ENCODE measurements around the gene DENND5B.
"Not testable (repeated sequence)": the region's sequence is repeated elsewhere in the genome, so short reads cannot be mapped to it uniquely, and the experiment has no call there.

The DENND5B gene

GRCh38 chr12:31589904-31590641 lies 863 bp downstream of the DENND5B start:
- peak; percentile 27 for DNase-seq

GRCh38 chr12:31589598-31589903 lies 1.4 kb downstream of the DENND5B start:
- DNase-seq = no peak

- DNase-seq = no peak
Measured at GRCh38 chr12:31588976-31589375, 2.0 kb downstream of the DENND5B start.

GRCh38 chr12:31586728-31587127 lies 4.2 kb downstream of the DENND5B start:
- no peak for DNase-seq

- DNase-seq = no peak
Measured at GRCh38 chr12:31585895-31586294, 5.0 kb downstream of the DENND5B start.

- no peak for DNase-seq
Measured at GRCh38 chr12:31585271-31585670, 5.7 kb downstream of the DENND5B start.

- DNase-seq = no peak
Measured at GRCh38 chr12:31584782-31585181, 6.2 kb downstream of the DENND5B start.

GRCh38 chr12:31583878-31584277 lies 7.1 kb downstream of the DENND5B start:
- DNase-seq = no peak

GRCh38 chr12:31582155-31582554 lies 8.8 kb downstream of the DENND5B start:
- no peak for DNase-seq

- no peak for DNase-seq
Measured at GRCh38 chr12:31578632-31579031, 12.3 kb downstream of the DENND5B start.

- no peak for DNase-seq
Measured at GRCh38 chr12:31574803-31575575, 15.9 kb downstream of the DENND5B start.

GRCh38 chr12:31574367-31574766 lies 16.6 kb downstream of the DENND5B start:
- DNase-seq = not testable (repeated sequence)

GRCh38 chr12:31572900-31573600 lies 17.9 kb downstream of the DENND5B start:
- DNase-seq = no peak

- DNase-seq = no peak
Measured at GRCh38 chr12:31570880-31571279, 20.1 kb downstream of the DENND5B start.

- not testable (repeated sequence) for DNase-seq
Measured at GRCh38 chr12:31569517-31569916, 21.4 kb downstream of the DENND5B start.

- no peak for DNase-seq
Measured at GRCh38 chr12:31568498-31568897, 22.4 kb downstream of the DENND5B start.

- DNase-seq = no peak
Measured at GRCh38 chr12:31567029-31567428, 23.9 kb downstream of the DENND5B start.

GRCh38 chr12:31566547-31566946 lies 24.4 kb downstream of the DENND5B start:
- DNase-seq = no peak

GRCh38 chr12:31562594-31563328 lies 28.2 kb downstream of the DENND5B start:
- DNase-seq = no peak

- no peak for DNase-seq
Measured at GRCh38 chr12:31560516-31560915, 30.4 kb downstream of the DENND5B start.

- DNase-seq = no peak
Measured at GRCh38 chr12:31558521-31558920, 32.4 kb downstream of the DENND5B start.

GRCh38 chr12:31557707-31558106 lies 33.2 kb downstream of the DENND5B start:
- DNase-seq = no peak

GRCh38 chr12:31555466-31555865 lies 35.5 kb downstream of the DENND5B start:
- not testable (repeated sequence) for DNase-seq

Measured in GOT3 (cell line).